GM10266 (cell line): ENCODE results near the gene AAK1.
"Not testable (repeated sequence)": the region's sequence is repeated elsewhere in the genome, so short reads cannot be mapped to it uniquely, and the experiment has no call there.

Experiments
- DNase-seq: peaks from one replicate; pipeline ENCODE4 v3.0.0; 2012; ENCODE audit errors: extremely low spot score
- TF ChIP-seq, protein P1 (sequence below): IDR thresholded peaks from 2 replicates; pipeline ENCODE4 v1.5.1; 2012; ENCODE audit warnings: mild to moderate bottlenecking, low read depth; ENCODE audit not compliant: control insufficient read depth, insufficient read depth; ENCODE audit errors: missing control alignments

AAK1 gene

DNA sequence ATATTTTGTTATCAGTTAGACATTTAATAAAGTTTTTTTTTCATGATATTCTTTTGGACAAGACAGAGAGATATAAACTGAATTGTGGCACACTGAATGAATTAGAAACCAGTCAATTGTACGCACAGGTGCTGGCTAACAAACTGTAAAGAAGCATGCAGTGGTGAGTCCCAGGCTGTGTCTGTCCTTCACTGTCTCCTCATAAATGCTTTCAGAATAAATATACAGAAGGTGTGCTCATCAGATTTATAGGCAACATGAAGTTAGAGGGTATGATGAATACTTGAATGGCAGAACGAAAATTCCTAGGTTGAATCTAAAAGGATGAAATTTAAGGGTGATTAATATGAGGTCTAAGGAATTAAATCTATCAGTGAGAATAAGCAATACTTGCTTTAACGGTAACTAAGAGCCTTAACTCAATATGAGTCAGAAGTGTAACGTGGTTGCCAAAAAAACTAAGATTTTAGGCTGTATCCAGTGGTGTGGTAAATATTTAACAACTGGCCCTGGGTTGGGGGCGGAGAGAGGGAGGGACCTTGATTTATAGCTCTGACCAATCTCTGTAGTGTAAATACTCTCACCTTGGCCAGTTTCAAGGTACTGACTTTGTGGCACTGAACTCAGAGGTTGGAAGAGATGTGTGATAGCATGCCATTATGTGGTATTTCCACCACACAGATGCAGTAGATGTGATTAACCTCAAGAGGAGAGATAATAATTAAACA lies 41.9 kb upstream of the AAK1 start:
- TF ChIP-seq, protein P1, sequence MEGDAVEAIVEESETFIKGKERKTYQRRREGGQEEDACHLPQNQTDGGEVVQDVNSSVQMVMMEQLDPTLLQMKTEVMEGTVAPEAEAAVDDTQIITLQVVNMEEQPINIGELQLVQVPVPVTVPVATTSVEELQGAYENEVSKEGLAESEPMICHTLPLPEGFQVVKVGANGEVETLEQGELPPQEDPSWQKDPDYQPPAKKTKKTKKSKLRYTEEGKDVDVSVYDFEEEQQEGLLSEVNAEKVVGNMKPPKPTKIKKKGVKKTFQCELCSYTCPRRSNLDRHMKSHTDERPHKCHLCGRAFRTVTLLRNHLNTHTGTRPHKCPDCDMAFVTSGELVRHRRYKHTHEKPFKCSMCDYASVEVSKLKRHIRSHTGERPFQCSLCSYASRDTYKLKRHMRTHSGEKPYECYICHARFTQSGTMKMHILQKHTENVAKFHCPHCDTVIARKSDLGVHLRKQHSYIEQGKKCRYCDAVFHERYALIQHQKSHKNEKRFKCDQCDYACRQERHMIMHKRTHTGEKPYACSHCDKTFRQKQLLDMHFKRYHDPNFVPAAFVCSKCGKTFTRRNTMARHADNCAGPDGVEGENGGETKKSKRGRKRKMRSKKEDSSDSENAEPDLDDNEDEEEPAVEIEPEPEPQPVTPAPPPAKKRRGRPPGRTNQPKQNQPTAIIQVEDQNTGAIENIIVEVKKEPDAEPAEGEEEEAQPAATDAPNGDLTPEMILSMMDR, result no peak
- DNase-seq, result no peak

DNA sequence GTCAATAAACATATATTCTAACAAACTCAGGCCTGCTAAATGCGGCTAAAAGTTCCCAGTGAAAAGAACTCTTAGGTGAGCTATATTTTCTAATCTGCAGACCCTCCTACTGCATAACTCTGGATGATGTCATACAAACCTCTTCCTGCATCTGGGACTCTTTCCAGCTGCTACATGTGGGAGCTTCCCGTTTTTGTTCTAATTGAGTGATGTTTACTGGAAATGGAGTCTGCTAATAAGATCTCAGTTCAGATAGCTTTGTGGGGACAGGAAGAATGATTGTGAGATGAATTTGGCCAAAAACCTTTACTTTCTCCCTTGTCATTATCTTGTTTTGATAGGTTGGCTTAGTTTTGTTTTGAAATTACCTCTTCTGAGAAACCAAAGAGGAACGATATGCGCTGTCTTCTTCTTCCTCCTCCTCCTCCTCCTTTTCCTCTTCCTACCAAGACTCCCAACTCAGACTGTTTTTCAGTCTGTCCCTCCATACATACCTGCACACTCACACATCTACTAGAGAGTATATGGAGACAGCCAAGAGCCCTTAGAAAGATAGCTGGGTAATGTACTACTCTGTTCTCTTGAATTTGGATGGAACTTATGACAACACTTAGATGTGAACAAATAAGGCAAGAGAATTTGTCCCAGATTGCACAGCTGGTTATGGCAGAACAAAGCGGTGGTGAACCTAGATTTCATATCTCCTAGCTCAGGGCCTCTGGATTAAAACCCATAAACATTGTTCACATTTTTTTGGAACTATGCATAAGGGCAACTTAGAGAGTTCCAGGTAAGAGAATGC lies 39.8 kb upstream of the AAK1 start:
- TF ChIP-seq, protein P1, result no peak
- DNase-seq, result no peak

DNA sequence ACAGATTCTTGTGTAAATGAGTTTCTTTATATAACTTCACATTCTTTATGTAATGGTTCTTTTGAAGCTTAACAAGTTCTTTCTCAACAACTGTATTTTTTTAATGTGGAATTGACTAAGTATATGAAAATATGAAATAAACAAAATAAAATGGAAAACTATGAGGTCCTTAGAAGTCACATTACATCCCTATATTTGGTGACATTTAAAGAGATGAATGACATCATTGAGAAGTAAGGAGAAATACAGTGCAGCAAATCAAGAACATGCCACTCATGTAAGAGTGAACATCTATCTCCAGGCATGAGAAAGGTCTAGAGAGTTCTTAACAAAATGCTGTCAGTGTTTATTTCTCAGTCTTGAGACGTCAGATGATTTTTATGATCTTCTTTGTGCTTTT lies 39.0 kb upstream of the AAK1 start:
- TF ChIP-seq, protein P1, result no peak
- DNase-seq, result no peak

DNA sequence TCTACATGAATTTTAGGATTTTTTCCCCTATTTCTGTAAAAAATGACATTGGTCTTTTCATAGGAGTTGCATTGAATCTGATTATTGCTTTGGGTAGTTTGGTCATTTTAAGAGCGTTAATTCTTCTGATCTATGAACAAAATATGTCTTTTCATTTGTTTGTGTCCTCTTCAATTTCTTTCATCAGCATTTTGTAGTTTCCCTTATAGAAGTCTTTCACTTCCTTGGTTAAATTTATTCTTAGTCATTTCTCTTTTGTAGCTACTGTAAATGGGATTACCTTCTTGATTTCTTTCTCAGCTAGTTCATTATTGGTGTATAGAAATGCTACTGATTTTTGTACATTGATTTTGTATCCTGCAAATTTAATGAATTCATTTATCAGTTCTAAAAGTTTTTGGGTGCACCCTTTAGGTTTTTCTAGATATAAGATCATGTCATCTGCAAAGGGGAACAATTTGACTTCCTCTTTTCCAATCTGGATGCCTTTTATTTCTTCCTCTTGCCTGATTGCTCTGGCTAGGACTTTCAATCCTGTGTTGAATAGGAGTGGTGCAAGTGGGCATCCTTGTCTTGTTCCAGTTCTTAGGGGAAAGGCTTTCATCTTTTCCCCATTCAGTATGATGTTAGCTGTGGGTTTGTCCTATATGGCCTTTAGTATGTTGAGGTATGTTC lies 36.6 kb upstream of the AAK1 start:
- no peak for DNase-seq
- TF ChIP-seq, protein P1, result no peak

DNA sequence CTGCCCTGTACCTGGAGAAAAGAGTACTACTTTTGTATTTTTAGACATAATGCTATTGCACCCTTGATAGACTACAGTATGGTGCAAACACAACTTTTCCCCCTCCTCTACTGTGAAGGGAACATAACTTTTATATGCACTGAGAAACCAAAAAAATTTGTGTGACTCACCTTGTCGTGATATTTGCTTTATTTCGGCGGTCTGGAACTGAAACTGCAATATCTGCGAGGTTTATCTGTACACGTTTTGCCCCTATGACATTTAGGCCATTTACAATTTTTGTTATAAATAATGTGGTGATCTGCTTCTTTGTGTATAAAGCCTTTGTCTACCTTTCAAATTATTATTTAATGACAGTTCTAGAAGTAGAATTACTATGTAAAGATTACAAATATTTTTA lies 34.4 kb upstream of the AAK1 start:
- TF ChIP-seq, protein P1, result no peak
- DNase-seq, result no peak

DNA sequence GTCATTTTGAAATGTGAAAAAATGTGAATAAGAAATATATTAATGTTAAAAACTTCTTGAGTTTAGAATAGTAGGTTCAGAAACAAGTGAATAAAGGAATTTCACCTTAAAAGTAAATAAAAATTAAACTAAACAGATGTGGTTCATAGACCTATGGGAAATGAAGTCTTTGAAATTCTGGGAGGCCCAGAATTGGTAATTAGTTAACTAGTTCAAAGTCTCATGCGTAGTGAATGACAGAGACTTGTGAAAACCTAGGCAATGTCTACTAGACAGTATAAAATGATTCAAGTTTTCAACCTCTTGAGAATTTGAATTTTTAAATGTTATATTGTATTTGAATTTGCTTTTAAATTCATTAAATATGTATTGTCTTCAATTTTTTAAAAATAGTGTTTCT lies 32.6 kb upstream of the AAK1 start:
- DNase-seq, result no peak
- TF ChIP-seq, protein P1, result no peak

DNA sequence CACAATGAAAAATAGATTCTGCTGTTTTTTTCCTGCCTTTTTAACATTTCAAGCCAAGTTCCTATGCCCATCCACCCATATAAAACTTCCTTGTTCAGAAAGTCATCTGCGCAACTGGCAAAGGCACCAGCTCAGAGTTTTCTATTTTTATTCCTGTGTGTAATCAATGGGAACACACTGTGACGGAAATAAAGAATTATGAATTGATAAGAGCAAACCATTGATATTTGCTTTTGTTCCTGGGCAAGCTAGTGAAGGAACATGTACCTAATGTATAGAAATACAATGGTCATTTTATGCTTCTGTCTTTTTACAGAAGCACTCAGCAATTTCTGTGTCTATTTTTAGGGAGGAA lies 30.8 kb upstream of the AAK1 start:
- TF ChIP-seq, protein P1, result no peak

DNA sequence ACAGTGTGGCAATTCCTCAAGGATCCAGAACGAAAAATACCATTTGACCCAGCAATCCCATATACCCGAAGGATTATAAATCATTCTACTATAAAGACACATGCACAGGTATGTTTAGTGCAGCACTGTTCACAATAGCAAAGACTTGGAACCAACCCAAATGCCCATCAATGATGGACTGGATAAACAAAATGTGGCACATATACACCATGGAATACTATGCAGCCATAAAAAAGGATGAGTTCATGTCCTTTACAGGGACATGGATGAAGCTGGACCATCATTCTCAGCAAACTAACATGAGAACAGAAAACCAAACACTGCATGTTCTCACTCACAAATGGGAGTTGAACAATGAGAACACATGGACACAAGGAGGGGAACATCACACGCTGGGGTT lies 29.6 kb upstream of the AAK1 start:
- not testable (repeated sequence) for DNase-seq

More for the DNA sequence above, 30.8 kb upstream of the AAK1 start:
- no peak for DNase-seq
